GM19328 (cell line): Measurements from ENCODE around the gene RAPGEF2.
A peak's percentile ranks its signal among the peaks of the same experiment; 100 is the strongest.

ENCODE experiments used
- ATAC-seq: cut with Tn5 transposase; IDR thresholded peaks from one replicate; pipeline ENCODE4 v1.9.1; 2021; ENCODE audit warnings: mild to moderate bottlenecking, moderate library complexity; ENCODE audit not compliant: unreplicated experiment

RAPGEF2 gene

DNA sequence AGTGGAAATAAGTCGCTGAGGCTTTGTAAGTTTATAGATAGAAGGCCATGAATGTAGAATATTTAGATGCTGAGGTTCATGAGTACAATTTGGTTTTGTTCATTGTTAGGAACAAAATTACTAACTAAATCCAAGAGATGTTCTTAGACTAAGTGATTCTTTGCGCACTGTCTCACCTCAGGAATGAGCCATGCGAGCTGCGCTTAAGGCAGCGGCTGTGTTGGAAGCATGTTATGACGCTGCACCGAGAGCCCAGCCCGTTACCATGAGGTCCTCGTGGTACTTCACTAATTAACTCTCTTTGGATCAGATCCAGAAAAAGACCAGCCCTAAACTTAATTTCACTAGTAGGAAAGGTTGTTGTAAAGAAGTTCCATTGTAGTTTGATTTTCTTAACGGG lies 166.2 kb downstream of the RAPGEF2 start:
- ATAC-seq, result no peak

DNA sequence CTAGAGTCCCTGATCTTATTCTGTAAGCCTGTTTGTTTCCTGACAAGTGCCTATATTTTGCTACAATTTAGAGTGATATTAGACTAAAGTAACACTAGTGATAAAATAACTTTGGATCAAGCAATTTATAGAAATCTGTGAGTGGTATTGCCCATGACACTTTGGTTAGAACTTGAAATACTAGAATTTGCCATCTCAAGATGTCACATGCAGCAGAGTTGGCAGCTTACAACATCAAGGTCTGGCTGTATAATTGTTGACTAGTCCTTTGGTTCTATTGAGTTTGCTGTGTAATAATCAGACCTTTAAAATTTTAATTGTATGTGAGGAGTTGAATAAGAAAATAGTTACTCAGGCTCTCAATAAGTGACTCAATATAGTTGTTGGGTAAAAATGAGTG lies 167.1 kb downstream of the RAPGEF2 start:
- ATAC-seq, result no peak

DNA sequence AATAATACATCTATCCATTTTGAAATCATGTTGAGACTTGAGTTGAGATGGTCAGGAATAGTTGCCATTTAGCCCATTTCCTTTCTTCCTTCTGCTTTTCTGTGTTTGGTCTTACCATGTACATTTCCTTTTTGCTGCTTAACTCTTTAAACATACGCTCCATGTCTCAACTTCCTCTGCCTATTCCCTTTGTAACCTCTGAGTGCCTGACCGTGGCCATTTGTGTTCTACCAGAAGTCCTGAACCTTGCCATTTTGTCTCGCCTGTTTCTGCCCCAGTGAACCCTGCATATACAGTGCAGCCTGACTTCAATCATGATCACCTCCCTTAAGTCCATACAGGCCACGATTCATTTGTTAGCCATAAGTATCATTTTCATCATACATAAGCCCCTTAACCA lies 169.0 kb downstream of the RAPGEF2 start:
- no peak for ATAC-seq

DNA sequence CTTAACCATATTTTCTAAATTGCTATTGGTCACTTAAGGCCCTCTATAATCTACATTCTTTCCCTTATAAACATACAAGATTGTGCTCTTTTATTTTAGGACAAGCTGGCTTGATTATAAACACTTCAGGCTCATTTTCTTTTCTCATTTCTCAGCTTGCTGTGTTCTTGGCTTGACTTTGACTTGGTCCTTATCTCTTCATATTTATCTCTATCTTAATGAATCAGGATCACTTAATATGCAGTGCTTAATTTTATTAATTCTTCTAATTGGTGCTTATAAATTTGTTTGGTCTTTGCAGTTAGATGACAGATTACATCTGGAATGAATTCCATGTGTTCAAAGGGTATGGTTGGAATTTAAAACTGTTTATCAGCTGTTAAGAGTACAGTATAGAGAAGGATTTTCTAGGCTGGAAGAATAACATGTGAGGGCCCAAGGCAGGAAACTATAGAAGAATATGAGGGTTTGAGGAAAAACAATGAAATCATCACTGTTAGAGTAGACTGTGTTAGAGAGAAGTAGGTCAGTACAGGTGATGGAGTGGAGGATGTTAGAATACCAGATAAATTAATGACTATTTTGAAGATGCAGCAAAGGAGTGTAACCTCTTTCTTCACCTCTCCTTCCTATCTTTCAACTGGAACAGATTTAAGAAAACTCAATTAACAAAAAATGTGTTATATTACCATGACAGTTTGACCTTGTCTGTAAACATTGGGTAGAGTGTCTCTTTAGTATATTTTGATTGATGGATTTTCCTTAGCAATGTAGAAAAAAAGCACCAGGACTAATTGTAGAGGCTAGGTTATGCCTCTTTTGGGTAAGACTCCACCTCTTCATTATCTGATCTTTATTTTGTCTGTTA lies 169.6 kb downstream of the RAPGEF2 start:
- no peak for ATAC-seq

DNA sequence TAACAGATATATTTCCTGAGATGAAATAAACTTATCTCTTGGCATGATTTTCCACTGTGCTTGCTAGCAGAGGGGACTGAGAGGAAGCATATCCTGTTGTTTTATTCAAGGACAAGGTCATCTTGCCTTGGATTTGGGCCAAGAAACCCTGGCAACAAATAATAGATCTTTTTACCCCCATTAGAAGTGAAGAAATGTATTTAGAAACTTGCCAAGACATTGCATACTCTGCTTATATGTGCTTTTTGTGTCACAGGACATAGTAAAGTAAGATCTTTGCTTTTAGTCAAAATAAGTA lies 170.2 kb downstream of the RAPGEF2 start:
- ATAC-seq, result no peak

DNA sequence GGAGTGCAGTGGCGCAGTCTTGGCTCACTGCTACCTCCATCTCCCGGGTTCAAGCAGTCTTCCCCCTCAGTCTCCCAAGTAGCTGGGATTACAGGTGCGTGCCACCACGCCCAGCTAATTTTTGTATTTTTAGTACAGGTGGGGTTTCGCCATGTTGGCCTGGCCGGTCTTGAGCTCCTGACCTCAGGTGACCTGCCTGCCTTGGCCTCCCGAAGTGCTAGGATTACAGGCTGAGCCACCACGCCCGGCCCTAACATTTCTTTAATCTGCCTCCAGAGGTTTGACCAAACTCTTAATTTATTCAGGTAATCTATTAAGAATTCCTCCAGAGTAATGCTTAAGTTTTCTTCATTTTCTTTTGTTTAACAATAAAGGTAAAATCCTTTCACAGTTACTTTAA lies 171.0 kb downstream of the RAPGEF2 start:
- ATAC-seq, result no peak

DNA sequence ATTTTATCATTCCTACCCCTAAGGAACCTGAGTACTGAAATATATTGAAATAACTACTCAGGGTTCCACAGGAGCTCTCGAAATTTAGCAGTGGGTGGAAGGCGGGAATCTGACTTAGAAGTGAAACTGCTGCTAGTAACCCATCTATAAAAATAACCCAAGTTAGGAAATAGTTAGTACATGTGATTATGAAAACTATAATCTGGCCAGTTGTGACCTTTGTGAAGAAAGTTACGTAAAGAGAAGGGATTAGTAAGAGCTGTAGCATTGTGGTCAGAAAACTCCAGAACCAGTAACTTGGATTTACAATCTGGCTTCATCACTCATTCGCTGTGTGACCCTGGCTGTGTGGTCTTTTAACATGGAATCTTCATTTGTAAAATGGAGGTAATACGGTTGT lies 175.5 kb downstream of the RAPGEF2 start:
- peak; percentile 52 for ATAC-seq

DNA sequence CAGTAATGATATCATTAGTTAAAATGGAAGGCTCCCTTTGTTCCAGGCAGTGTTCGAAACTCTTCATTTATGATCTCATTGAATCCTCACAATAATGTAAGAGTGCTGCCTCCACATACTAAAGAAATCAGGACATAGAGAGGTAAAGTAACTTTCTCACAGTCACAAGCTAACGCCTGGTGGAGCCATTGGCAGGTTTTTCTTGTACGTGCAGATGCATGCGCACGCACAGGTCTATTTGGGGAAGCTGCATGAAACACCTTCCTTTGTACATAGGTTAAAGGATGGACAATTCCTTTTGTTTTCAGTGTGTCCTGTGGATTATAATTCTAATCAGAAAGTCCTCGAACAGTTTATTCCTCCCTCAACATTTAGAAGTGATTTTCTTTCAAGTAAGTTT lies 176.2 kb downstream of the RAPGEF2 start:
- no peak for ATAC-seq

DNA sequence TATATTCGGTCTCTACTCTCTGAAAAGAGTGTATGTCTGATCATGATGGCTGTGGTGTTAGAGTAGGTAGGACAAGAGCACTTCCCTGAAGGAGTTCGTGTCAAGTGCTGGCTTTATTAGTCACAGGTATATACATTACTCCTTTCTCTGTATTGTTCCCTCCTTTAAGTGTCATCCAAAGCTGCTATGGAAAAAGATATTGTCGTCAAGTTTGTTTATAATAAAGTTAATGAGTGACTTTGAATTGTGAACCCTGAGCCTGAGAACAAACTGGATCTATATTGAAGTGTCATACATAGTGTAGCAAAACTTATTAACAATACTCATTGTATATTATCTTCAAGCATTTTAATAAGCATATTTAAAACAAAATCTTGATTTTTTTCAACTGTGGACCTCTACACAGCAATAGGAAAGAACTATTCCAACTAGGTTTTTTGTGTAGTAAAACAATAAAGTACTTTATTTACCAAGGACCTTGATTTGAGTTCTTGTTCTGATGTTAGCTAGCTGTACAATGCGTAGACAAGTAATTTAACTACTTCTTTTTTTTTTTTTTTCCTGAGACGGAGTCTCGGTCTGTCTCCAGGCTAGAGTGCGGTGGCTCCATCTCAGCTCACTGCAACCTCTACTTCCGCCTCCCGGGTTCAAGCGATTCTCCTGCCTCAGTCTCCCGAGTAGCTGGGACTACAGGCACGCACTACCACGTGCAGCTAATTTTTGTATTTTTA lies 177.7 kb downstream of the RAPGEF2 start:
- ATAC-seq, result no peak

DNA sequence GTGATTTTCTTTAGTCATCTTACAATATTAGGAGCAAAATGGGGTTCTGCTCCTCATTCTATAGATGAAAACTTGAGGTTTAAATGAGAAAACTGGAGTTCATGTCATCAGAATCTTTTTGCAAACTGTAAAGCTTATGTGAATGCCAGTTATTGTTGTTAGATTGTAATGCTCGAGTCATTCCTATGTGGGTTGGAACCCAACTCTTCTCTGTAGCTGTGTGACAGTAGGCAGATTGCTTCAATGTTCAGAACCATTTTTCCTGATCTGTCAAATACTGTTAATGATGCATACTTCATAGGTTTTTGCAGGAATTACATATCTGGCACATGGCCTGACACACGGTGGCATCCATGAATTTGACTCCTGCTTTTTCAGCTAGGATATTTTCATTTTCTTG lies 178.9 kb downstream of the RAPGEF2 start:
- no peak for ATAC-seq

DNA sequence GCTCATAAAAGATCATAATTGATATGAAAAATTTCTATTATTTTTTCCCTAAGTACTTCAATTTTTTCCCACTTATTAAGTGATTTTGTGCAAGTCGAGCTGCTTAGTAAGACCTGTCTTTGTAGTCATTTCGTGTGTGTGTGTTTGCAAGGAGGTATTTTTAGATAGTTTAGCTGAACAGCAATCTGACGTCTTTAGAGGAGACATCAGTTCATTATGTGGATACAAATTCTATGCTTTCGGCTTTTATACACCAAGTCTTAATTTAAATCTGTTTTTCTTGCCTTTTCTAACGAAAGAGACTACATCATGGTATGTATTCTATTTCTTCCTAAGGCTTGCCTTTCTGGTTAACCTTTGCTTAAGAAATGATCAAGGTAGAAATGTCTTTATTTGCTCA lies 179.4 kb downstream of the RAPGEF2 start:
- ATAC-seq, result no peak

DNA sequence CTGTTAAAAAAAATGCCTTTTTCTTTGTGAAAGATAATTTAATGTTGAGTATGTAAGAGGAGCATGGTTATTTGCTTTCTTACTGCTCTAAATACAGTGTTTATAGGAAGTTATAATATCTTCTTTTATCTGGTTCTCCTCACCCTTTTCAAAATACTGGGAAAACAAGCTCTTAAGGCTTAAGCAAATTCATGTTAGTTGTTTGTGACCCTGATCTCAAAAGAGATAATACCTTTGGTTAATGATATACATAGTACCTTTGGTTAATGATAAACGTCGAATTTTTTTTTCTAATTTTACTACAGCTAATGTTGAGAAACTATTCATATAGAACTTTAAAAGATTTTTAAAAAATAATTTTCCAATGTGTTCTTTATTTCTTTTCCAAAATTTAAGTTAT lies 180.1 kb downstream of the RAPGEF2 start:
- ATAC-seq, result no peak

DNA sequence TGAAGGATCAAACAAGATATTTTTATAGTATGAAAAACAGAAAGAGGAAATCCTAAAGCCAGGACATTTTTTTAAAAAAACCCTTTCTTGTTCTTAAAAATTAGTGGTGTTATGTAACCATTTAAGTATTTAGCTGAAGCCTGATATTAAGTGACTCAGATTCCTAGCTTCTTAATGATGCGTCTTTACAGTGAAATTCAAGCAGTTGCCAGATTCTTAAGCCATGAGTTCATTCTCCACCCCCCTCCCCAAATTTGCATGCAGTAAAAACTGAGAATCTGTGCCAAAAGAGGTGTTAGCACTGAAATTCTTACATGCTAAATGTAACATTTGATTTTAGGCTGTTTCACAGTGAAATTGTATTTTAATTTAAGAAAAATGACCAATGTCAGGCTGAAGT lies 180.8 kb downstream of the RAPGEF2 start:
- no peak for ATAC-seq

DNA sequence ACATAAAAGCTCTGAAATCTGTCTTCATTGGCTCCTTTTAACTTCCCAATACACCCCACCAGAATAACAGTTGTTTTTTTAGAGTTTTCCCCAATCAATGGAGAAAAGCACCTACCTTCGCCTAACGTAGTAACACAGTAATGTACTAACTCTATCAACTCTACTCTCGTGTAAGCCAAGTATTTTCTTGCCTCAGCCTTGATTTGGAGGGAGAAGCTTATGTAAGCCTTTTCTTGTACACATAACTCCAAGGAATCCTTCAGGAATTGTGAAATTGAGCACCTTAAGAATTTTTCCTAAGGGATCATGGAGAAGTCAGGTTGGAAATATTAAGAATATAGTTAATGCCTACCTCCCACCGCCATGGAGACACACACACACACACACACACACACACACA lies 181.2 kb downstream of the RAPGEF2 start:
- no peak for ATAC-seq

DNA sequence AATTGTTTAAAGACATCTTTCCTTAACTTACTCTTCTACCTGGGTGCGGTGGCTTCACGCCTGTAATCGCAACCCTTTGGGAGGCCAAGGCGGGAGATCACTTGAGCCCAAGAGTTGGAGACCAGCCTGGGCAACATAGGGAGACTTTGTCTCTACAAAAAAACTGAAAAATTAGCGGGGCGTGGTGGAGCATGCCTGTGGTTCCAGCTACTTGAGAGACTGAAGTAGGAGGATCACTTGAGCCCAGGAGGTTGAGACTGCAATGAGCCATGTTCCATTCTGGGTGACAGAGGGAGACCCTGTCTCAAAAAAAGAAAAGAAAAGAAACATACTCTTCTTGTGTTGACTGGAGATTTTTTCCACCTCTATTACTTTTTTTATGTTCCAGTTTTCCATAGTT lies 181.9 kb downstream of the RAPGEF2 start:
- no peak for ATAC-seq

DNA sequence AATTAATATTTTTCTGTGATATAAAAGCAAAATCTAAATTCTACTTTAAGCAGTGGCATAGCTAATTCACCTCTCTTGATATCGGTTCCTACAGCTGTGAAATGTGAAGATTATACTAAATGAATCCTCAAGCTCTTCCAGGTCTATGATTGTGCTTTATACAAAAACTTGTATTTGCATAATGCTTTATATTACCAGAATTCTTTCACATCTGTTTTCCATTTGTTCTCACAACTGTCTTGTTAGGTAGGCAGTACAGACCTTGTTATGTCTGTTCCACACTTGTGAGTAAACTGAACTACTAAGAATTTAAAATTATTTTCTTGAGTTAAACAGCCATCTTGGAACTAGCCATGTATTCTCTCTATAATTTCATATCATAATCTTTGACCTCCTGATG lies 184.9 kb downstream of the RAPGEF2 start:
- no peak for ATAC-seq

DNA sequence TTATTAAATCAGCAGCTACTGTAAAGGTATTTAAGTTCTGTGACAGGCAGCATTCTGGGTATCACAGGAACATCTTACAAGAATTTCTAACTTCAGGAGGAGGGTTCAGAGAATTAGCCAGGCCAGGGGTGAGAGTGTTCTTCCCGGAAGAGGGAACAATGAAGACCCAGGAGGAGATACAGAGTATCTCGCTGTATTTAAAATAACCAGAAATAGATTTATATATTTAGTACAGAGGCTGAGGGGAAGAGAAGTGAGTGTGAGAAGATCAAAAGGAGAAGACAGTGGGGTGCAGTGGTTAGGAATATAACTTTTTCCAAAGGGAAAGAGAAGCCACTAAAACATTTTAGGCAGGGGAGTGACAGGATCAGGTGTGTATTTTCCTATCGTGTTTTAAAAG lies 186.8 kb downstream of the RAPGEF2 start:
- no peak for ATAC-seq

DNA sequence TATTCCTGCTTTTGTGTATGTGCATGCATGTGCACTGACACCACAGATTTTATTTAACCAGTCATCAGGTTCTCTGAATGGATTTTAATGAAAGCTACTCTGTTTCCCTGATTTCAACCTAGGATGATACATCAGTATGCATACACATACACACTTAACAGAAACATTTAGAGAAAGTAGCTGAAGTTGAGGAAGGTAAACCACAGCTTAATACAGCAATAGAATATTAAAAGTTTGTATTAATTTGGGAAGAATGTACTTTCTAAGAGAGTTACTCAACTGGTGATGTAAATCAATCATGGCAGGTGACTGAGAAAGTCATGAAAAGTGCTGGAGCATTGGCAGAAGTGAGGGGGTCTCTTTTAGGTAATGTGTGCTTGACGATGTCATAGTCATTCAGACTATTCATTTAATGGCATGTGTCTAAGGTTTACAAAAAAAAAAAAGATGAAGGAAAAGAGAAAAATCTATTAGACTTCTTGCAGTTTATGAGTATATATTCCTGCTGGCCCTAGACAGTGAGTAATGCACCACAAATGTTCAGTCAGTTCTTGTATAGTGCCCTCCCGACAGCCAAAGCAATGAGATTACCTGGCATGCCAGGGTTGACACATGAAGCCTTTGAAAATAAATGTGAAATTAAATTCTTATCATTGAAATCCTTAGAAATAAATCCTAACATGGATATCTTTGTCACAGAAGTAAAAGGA lies 187.6 kb downstream of the RAPGEF2 start:
- no peak for ATAC-seq

DNA sequence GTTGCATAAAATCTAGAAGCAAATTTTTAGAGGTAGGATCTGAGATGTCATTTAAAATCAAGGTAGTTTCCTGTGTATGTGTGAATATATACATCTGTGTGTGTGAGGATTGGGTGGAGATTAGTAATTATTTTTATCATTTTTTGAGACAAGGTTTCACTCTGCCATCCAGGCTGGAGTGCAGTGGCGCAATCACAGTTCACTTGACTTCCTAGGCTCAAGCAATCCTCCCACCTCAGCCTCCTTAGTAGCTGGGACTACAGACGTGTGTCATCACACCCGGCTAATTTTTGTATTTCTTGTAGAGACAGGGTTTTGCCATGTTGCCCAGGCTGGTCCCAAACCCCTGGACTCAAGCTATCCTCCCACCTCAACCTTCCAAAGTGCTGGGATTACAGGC lies 188.3 kb downstream of the RAPGEF2 start:
- ATAC-seq, result no peak

DNA sequence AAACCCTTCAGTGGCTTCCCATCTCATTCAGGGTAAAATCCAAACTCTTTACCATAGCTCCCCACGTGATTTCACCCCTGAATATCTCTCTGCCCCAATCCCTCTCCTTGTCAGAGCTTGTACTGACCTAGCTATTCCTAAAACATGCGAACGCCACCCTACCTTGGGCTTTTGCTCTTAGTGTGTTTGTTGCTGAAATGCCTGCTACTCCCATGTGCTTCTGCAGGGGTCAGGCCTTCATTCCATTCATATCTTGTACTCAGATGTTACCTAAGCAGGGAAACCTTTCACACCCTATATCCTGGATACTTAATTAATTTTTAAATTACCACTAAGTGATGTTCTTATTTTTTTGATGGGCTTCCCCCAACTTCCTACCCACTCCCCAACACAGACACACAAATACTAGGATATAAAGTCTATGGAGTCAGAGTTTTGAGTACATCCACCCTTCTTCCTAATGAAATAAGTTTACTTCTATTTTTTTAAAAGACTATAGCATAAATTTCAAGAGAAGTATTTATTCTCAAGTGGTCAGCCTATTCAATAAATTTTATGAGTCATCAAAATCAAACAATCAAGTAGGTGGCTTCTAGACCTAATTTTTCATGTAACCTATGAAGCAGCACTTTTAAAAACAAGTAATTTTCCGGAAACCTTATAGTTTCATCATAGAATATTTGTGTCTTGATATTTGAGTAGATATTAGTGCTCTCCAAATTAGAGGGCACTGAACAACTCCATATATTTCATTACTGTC lies 189.4 kb downstream of the RAPGEF2 start:
- ATAC-seq, result no peak

DNA sequence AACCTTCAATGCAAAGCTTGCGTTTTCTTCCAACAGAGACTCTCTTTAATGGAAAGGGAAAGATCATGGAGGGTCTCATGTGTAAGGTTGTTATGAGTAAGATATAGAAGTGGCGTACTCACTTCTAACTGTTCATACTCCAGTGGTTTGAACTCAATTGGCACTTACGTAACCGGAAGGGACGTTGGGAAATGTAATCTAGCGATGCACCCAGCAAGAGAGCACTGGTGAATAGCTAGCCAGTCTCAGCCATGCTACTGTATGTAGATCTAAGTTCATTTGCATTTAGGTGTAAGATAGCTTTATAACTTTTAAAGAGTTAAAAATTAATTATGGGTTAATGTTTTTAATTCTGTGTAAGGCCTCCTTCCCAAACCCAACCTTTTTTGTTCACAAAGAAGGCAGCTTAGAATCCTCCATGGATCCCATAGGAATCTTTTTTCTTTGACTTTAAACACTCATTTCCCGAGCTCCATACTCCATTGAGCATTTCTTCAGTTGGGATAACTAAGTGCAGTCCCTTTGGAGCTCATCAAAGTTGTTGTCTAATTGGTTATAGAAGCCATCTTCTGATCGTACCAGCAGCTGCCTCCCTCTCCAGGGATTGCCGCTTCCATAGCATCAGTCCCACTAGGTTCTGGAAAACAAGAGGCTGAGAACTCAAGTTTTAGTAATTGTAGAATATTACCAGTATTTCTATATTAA lies 191.1 kb downstream of the RAPGEF2 start:
- no peak for ATAC-seq
